ENCODE results near the gene UPB1. TPM values are rescaled to one million over a fixed set of nuclear protein-coding genes. Genes with fewer than 3 reads are reported as not detected.
A peak's percentile ranks its signal among the peaks of the same experiment; 100 is the strongest.

The UPB1 gene
- 1 to 10 TPM in 2 of 4 donors, under 1 TPM in 2; 0.52 to 1.5 (median 0.85) TPM for polyA plus RNA-seq (ENCODE audit: insufficient read length in 4 of 4)

DNA sequence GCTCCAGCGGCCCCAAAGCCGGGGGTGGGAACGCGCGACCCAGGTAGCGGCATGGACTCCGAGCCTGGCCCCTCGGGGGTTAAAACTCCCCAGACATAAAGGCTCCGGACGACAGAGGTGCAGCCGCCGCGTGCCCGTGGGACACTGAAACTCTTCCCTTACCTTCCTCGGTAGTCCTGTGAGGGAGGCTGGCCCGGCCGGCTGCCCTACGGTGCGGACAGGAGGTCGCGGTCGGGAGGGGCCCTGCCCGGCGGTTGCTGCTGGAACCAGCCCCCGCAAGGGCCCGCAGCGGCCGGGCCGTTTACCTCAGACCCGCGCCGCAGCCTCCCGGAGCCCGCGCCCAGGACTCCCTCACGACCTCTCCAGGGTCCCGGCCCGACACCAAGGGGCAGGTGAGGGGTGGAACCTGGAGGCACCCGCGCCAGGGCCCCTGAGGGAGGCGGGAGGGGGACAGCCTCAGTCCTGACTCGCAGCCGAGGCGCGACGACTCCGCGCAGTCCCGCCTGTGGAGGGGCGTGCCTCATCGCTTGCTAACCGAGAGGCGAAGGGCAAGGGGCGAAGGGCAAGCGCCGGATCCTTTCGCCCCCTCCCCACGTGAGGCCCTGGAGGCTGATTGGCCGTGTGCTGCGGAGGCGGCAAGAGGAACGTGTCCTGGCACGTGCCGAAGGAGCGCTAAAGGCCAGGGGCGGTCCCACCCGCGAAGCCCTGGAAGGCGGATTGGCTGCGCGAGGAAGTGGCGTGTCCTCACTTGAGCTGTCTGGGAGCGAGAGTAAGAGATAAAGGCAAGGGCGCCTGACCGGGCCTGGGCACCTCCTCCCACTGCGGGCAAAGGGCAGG, at the start of gene UPB1:
UPB1 (plus strand) TSS at position 805 of the 837 bp plus-strand sequence. CDS start 72 bp downstream, outside the sequence.
- no peak for DNase-seq (ENCODE audit: low read depth in 4 of 4, low spot score in 2 of 4)

DNA sequence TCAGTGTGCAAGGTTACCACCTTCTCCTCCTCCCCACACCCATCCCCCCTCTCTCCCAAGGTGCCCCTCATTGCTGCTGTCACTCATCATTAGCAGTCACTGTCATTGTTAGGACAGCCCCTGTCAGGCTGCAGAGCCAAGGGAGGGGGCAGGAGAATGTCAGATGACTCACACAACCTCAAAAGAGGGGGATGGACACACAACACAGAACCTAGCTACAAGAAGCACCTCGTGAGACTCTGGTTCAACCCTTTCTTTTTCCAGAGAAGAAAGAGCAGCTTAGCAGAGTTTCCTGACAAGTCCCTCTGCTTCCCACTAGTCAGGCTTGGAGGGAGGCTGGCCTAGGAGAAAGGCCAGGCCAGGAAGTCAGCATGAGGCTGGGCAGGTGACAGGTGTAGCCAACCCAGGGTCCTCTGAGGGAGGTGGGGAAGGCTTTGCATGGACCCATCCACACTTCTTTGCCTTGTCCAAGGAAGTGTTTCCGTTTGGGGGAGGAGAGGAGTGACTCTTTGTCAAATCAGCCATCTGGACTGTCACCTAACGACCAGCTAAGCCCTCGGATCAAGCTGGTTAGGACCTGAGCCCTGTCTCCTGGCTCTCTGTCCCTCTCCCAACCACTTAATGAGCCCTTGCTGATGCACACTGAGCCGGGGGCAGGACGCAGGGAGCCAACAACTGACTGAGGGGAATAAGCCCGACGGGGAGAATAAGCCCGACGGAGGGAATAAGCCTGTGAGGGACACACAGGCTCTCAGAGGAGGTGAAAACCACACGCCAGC, 49.5 kb upstream of the UPB1 start:
- no peak for DNase-seq (ENCODE audit: low read depth in 4 of 4, low spot score in 2 of 4)

- no peak for DNase-seq (ENCODE audit: low read depth in 4 of 4, low spot score in 2 of 4)
Observed at GRCh38 chr22:24446260-24446611, 48.9 kb upstream of the UPB1 start.

DNA sequence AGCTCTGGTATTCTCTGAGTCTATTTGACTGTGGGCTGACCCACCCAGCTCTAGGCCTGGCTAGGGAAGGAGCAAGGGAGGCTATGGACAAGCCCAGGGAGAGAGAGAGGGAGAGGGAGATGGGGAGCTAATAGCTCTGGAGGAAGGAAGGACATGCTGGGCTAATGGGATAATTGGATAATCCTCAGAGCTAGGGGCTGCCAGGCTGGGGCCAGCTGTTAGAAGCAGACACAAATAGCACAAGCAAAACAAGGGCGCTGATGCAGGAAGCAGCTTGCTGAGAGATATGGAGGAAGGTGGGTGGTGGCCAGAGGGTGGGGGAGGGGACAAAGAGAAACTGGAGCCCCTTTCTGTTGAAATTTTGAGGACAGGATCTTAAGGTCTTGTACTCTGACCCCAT, 44.5 kb upstream of the UPB1 start:
- no peak for DNase-seq (ENCODE audit: low read depth in 4 of 4, low spot score in 2 of 4)

- no peak for DNase-seq (ENCODE audit: low read depth in 4 of 4, low spot score in 2 of 4)
Observed at GRCh38 chr22:24451162-24451561, 44.0 kb upstream of the UPB1 start.

- no peak for DNase-seq (ENCODE audit: low read depth in 4 of 4, low spot score in 2 of 4)
Observed at GRCh38 chr22:24453853-24454252, 41.3 kb upstream of the UPB1 start.

- no peak for DNase-seq (ENCODE audit: low read depth in 4 of 4, low spot score in 2 of 4)
Observed at GRCh38 chr22:24455039-24455438, 40.1 kb upstream of the UPB1 start.

DNA sequence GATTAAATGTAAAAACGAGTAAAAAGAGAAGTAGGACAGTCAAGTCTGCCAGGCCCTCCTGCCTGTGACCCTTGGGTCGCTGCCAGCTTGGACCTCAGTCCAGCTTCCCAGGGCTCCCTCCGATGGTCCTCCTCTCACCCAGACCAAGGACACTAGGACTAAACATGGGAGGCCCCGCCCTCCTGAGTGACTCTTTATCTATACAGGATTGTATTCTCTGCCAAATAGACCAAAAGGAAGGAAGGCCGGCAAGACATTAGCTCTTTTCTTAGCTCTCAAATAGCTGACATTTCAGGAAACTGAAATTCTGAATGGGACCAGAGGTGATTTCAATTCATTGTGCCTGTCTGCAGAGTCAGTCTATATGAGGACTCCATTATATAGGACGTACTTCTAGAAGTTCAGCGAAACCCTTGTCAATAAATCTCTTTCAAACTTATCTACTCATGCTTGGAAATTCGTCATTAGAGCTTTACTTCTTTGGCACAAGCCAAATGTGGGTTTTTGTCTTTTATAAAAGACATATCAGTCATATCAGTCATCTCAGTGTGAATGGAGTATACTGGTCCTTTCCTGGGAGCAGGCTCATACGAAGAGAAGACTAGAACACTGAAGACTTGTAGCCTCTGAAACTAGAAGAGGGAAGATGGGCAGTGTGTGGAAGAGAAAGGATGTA, 39.2 kb upstream of the UPB1 start:
- DNase-seq (ENCODE audit: low read depth in 4 of 4, low spot score in 2 of 4), result no peak

- no peak for DNase-seq (ENCODE audit: low read depth in 4 of 4, low spot score in 2 of 4)
Observed at GRCh38 chr22:24457894-24458420, 37.2 kb upstream of the UPB1 start.

DNA sequence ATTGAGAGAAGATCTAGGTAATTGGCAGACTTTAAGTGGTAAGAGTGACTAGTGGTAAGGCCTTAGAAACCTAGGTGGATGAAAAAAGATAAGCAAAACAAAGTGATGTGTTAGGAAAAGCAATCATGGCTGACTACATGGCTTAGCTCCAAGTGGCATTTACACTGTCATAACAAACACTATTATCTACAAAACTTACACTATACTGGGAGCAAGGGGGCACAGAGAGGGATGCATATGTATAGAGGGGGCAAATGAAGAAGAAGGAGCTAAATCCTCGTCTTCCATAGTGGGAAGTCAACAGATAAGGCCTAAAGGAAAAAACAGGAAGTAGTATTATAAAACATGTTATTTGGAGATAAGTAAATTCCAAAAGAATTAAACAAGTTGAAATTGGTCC, 35.2 kb upstream of the UPB1 start:
- no peak for DNase-seq (ENCODE audit: low read depth in 4 of 4, low spot score in 2 of 4)

- DNase-seq (ENCODE audit: low read depth in 4 of 4, low spot score in 2 of 4), result no peak
Observed at GRCh38 chr22:24460418-24461089, 34.6 kb upstream of the UPB1 start.

DNA sequence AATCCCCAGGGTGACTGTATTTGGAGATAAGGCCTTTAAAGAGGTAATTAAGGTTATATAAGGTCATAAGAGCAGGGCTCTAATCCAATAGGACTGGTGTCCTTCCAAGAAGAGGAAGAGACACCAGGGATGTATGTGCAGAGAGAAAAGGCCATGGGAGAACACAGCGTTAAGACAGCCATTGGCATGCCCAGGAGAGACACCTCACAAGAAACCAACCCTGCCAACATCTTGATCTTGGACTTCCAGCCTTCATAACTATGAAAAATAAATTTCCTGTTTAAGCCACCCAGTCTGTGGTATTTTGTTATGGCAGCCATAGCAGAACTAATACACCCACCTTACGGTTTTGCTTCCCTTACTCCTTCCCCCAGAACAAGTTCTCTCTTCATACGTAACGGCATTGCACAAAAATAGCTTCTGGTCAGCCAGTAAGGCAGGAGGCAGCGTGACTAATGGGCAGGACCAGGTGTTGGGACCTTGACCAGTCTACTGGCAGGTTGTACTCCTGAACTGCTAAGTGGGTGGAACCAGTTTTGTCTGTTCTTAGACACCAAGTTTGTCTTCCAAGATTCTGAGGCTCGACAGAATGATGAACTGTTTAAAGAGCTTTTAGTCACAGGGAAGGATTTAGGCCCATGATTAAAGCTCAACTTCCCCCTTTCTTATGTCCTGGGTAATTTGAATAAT, 31.9 kb upstream of the UPB1 start:
- DNase-seq (ENCODE audit: low read depth in 4 of 4, low spot score in 2 of 4), result no peak

- DNase-seq (ENCODE audit: low read depth in 4 of 4, low spot score in 2 of 4), result no peak
Observed at GRCh38 chr22:24465566-24465965, 29.6 kb upstream of the UPB1 start.

- DNase-seq (ENCODE audit: low read depth in 4 of 4, low spot score in 2 of 4), result no peak
Observed at GRCh38 chr22:24465975-24466374, 29.2 kb upstream of the UPB1 start.

- DNase-seq (ENCODE audit: low read depth in 4 of 4, low spot score in 2 of 4), result peak in 3 of 4 donors; percentile 26 to 59 (median 39)
Observed at GRCh38 chr22:24466716-24467328, 28.3 kb upstream of the UPB1 start.

GRCh38 chr22:24467340-24467739, 27.8 kb upstream of the UPB1 start:
- no peak for DNase-seq (ENCODE audit: low read depth in 4 of 4, low spot score in 2 of 4)

DNA sequence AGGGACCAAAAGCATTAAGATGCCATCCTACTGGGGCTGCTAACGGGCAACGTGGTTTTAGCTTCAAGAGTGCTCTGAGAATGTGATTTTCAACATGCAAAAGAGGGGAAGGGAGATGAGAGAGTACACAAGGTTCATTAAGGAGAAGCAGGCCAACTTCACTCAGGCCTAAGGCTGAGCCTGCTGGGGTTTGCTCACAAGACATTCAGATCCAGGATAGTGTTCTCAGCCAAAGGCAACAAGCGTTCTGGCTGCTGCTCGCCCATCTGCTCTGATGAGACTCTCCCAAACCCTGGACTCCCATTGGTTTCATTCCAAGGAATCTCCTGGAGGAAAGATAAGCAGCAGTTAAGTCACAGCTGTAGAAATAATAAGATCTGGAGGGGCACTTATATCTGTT, 23.6 kb upstream of the UPB1 start:
- no peak for DNase-seq (ENCODE audit: low read depth in 4 of 4, low spot score in 2 of 4)

GRCh38 chr22:24473284-24473683, 21.8 kb upstream of the UPB1 start:
- DNase-seq (ENCODE audit: low read depth in 4 of 4, low spot score in 2 of 4), result no peak

GRCh38 chr22:24474221-24474620, 20.9 kb upstream of the UPB1 start:
- DNase-seq (ENCODE audit: low read depth in 4 of 4, low spot score in 2 of 4), result no peak

Measured in left renal cortex interstitium (tissue), 4 donors.